Measurements from ENCODE around the gene CCL18. TPM values are rescaled to one million over a fixed set of nuclear protein-coding genes. Genes with fewer than 3 reads are reported as not detected.
"Not testable (repeated sequence)": the region's sequence is repeated elsewhere in the genome, so short reads cannot be mapped to it uniquely, and the experiment has no call there.

The CCL18 gene
- total RNA-seq, 2 experiments from 2014 or later = not detected

- no peak for DNase-seq
- H3K4me1 Mint-ChIP-seq = peaks cover 9% of the 10 kb centered on the region
These were observed 48.5 kb downstream of the CCL18 start for GRCh38 chr17:36112572-36112971.

GRCh38 chr17:36113131-36113530, 49.1 kb downstream of the CCL18 start:
- POLR2A ChIA-PET; DNase-seq; H3K4me3 Mint-ChIP-seq; H3K27me3 Mint-ChIP-seq; H3K27ac Mint-ChIP-seq; H3K36me3 Mint-ChIP-seq (ENCODE audit: low read depth): not testable (repeated sequence)
- H3K9me3 Mint-ChIP-seq = peaks cover 13% of the 10 kb centered on the region
- peaks cover 10% of the 10 kb centered on the region for H3K4me1 Mint-ChIP-seq
- CTCF ChIA-PET = interaction anchor here (1.4 kb wide), 1 partner anchor 137 kb away, joined by 3 read pairs; no protein-coding TSS in a partner anchor

More at GRCh38 chr17:36112572-36112971, 48.5 kb downstream of the CCL18 start:
- POLR2A ChIA-PET = no interaction called here
- Mint-ChIP-seq H3K27ac (no peak overlapping the region), H3K4me3 (no peak overlapping the region), H3K27me3 (no peaks in the 10 kb centered on the region), H3K9me3 (peaks cover 13% of the 10 kb centered on the region), H3K36me3 (ENCODE audit: low read depth) (no peaks in the 10 kb centered on the region)
- CTCF ChIA-PET = interaction anchor here (1.4 kb wide), 1 partner anchor 137 kb away, joined by 3 read pairs; no protein-coding TSS in a partner anchor

GRCh38 chr17:36114971-36115648, 51.0 kb downstream of the CCL18 start:
- H3K27ac Mint-ChIP-seq; POLR2A ChIA-PET; H3K27me3 Mint-ChIP-seq; H3K4me3 Mint-ChIP-seq; H3K36me3 Mint-ChIP-seq (ENCODE audit: low read depth); CTCF ChIA-PET; DNase-seq: not testable (repeated sequence)
- Mint-ChIP-seq H3K4me1 (peaks cover 16% of the 10 kb centered on the region), H3K9me3 (peaks cover 13% of the 10 kb centered on the region)

GRCh38 chr17:36115649-36115977, 51.5 kb downstream of the CCL18 start:
- peaks cover 20% of the 10 kb centered on the region for H3K4me1 Mint-ChIP-seq
- POLR2A ChIA-PET = not testable (repeated sequence)

GRCh38 chr17:36117505-36118382, 53.7 kb downstream of the CCL18 start:
- ChIA-PET POLR2A (interaction anchor here (0.6 kb wide), 1 partner anchor 105 kb away, joined by 4 read pairs; no protein-coding TSS in a partner anchor), CTCF (no interaction called here)
- Mint-ChIP-seq H3K9me3 (peaks cover 13% of the 10 kb centered on the region), H3K27me3 (peaks cover 10% of the 10 kb centered on the region), H3K27ac (no peak overlapping the region), H3K4me1 (peaks cover 23% of the 10 kb centered on the region), H3K36me3 (ENCODE audit: low read depth) (peaks cover 7% of the 10 kb centered on the region), H3K4me3 (no peak overlapping the region)
- DNase-seq = no peak

More at GRCh38 chr17:36115649-36115977, 51.5 kb downstream of the CCL18 start:
- DNase-seq; H3K27me3 Mint-ChIP-seq; H3K4me3 Mint-ChIP-seq; CTCF ChIA-PET; H3K27ac Mint-ChIP-seq; H3K36me3 Mint-ChIP-seq (ENCODE audit: low read depth): not testable (repeated sequence)
- H3K9me3 Mint-ChIP-seq = peaks cover 13% of the 10 kb centered on the region

- POLR2A ChIA-PET = interaction anchor here (0.6 kb wide), 1 partner anchor 106 kb away, joined by 4 read pairs; no protein-coding TSS in a partner anchor
- no peak for DNase-seq
- H3K4me1 Mint-ChIP-seq = peaks cover 23% of the 10 kb centered on the region
- H3K9me3 Mint-ChIP-seq = peaks cover 10% of the 10 kb centered on the region
- peaks cover 7% of the 10 kb centered on the region for H3K36me3 Mint-ChIP-seq (ENCODE audit: low read depth)
- CTCF ChIA-PET = interaction anchor here (1.2 to 1.3 kb wide), 2 partner anchors 28 to 30 kb away, joined by 3 to 4 read pairs; no protein-coding TSS in a partner anchor
- H3K27me3 Mint-ChIP-seq = peaks cover 10% of the 10 kb centered on the region
- H3K27ac Mint-ChIP-seq = no peak overlapping the region
- no peak overlapping the region for H3K4me3 Mint-ChIP-seq
These were observed 54.6 kb downstream of the CCL18 start for GRCh38 chr17:36118477-36119353.

- peaks cover 23% of the 10 kb centered on the region for H3K4me1 Mint-ChIP-seq
- H3K4me3 Mint-ChIP-seq = no peak overlapping the region
- peaks cover 7% of the 10 kb centered on the region for H3K36me3 Mint-ChIP-seq (ENCODE audit: low read depth)
- H3K27me3 Mint-ChIP-seq = peaks cover 10% of the 10 kb centered on the region
- no peak for DNase-seq
- H3K27ac Mint-ChIP-seq = no peak overlapping the region
- ChIA-PET CTCF (interaction anchor here (1.2 to 1.3 kb wide), 2 partner anchors 27 to 29 kb away, joined by 3 to 4 read pairs; no protein-coding TSS in a partner anchor), POLR2A (no interaction called here)
- H3K9me3 Mint-ChIP-seq = peaks cover 10% of the 10 kb centered on the region
These were observed 56.1 kb downstream of the CCL18 start for GRCh38 chr17:36120221-36120620.

GRCh38 chr17:36121099-36121498, 57.0 kb downstream of the CCL18 start:
- Mint-ChIP-seq H3K9me3 (peaks cover 18% of the 10 kb centered on the region), H3K27me3 (peaks cover 10% of the 10 kb centered on the region), H3K4me1 (peaks cover 21% of the 10 kb centered on the region), H3K36me3 (ENCODE audit: low read depth) (peaks cover 14% of the 10 kb centered on the region)
- CTCF ChIA-PET, H3K27ac Mint-ChIP-seq, POLR2A ChIA-PET, DNase-seq, H3K4me3 Mint-ChIP-seq: not testable (repeated sequence)

Other genes with a start within 250 kb of the CCL18 start
- 1 to 10 TPM; 2.3 to 3.1 TPM for gene HEATR9, start 195.4 kb upstream of the CCL18 start, total RNA-seq
- gene CCL5, start 183.9 kb upstream of the CCL18 start, total RNA-seq = 100 to 1,000 TPM; 482 to 491 TPM
- 10 to 100 TPM; 14.4 to 16.9 TPM for gene RDM1, start 133.5 kb upstream of the CCL18 start, total RNA-seq
- not detected for gene LYZL6, start 120.6 kb upstream of the CCL18 start, total RNA-seq
- not detected for gene CCL16, start 82.8 kb upstream of the CCL18 start, total RNA-seq
- not detected for gene CCL14, start 77.5 kb upstream of the CCL18 start, total RNA-seq
- not detected for gene CCL15, start 62.7 kb upstream of the CCL18 start, total RNA-seq
- gene CCL23, start 46.3 kb upstream of the CCL18 start, total RNA-seq = under 1 TPM in 1 of 2 experiments, not detected in 1; 0.48 TPM
- 100 to 1,000 TPM; 106 to 112 TPM for gene CCL3, start 25.9 kb downstream of the CCL18 start, total RNA-seq
- 10 to 100 TPM; 46.8 to 50.4 TPM for gene CCL4, start 39.6 kb downstream of the CCL18 start, total RNA-seq
- 1 to 10 TPM; 6.8 to 9.5 TPM for gene TBC1D3B, start 112.4 kb downstream of the CCL18 start, total RNA-seq
- gene CCL3L1, start 132.5 kb downstream of the CCL18 start, total RNA-seq = 1 to 10 TPM; 1.7 to 1.9 TPM
- gene CCL4L2, start 146.8 kb downstream of the CCL18 start, total RNA-seq = 1 to 10 TPM; 3.6 to 4.0 TPM
- under 1 TPM; 0.15 to 0.76 TPM for gene TBC1D3I, start 200.3 kb downstream of the CCL18 start, total RNA-seq